Neural progenitor cell (in vitro differentiated cells): ENCODE results near the gene NFATC1.

ENCODE experiments used
- EZH2 ChIP-seq: fragments of 200-600 bp; sonication (generic); IDR thresholded peaks from 2 replicates; pipeline ENCODE4 v1.6.1; 2017; ENCODE audit warnings: antibody characterized with exemption, mild to moderate bottlenecking, moderate library complexity
- EZH2phosphoT487 ChIP-seq: fragments of 200-600 bp; sonication (generic); IDR thresholded peaks from 2 replicates; pipeline ENCODE4 v1.6.1; 2017; ENCODE audit warnings: antibody characterized with exemption
- TF ChIP-seq, protein P1 (sequence below): fragments of 200-600 bp; sonication (generic); IDR thresholded peaks from 2 replicates; pipeline ENCODE4 v1.5.1; 2017; ENCODE audit warnings: antibody characterized with exemption, mild to moderate bottlenecking

DNA sequence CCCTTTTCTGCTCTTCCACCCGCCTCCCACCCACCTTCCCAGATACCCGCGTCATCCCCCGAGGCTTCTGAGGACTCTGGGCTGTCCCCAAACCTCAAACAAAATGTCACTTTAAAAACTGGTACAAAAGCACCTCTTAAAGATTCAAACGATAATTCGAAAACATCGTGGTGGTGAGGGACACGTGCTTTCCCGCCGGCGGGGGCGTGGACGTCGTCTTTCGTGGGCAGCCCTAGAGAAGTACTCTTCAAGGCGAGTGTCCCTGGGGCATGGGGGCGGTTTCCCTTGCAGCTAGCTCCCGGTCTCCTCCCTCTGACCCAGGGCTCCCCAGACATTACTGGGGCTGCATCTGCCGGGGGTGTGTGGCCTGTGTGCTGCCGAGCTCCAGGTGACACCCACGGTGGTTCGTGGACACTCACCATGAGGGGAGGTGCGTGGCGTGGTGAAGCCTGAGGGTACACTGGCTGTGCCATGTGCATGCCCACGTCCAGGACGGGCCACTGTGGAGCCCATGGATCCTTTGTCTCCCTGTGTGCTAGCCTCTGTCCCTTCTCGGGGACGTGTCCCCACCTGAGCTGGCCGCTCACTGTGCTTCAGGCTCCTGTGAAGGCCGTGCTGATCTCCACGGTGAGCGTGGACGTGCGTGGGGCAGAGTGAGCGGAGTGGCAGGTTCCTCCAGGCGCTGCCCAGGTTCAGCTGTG is 117.8 kb downstream of the NFATC1 start:
- TF ChIP-seq, protein P1, sequence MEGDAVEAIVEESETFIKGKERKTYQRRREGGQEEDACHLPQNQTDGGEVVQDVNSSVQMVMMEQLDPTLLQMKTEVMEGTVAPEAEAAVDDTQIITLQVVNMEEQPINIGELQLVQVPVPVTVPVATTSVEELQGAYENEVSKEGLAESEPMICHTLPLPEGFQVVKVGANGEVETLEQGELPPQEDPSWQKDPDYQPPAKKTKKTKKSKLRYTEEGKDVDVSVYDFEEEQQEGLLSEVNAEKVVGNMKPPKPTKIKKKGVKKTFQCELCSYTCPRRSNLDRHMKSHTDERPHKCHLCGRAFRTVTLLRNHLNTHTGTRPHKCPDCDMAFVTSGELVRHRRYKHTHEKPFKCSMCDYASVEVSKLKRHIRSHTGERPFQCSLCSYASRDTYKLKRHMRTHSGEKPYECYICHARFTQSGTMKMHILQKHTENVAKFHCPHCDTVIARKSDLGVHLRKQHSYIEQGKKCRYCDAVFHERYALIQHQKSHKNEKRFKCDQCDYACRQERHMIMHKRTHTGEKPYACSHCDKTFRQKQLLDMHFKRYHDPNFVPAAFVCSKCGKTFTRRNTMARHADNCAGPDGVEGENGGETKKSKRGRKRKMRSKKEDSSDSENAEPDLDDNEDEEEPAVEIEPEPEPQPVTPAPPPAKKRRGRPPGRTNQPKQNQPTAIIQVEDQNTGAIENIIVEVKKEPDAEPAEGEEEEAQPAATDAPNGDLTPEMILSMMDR: no peak
- TF ChIP-seq EZH2: no peak
- no peak for TF ChIP-seq EZH2phosphoT487
